SK-N-MC (cell line): ENCODE data around the gene HRCT1.

Experiments used
- EZH2 ChIP-seq: fragments of 200-600 bp; sonication (generic); IDR thresholded peaks from one replicate; pipeline ENCODE4 v1.6.1; 2017; ENCODE audit warnings: antibody characterized with exemption
- POLR2AphosphoS5 ChIP-seq: IDR thresholded peaks from 2 replicates; pipeline ENCODE4 v1.6.1; 2012; ENCODE audit warnings: mild to moderate bottlenecking, low read depth, low read length, borderline replicate concordance

- TF ChIP-seq EZH2 = no peak
- TF ChIP-seq POLR2AphosphoS5 = no peak
Observed at GRCh38 chr9:35904338-35904737, 1.7 kb upstream of the HRCT1 start.
